Stimulated activated CD4-positive, alpha-beta T cell treated with anti-CD3 and anti-CD28 coated beads, Interleukin-15, amount 100 ng/mL, for 1 hour (primary cell): ENCODE measurements around the gene PGA5.
A peak's percentile ranks its signal among the peaks of the same experiment; 100 is the strongest.
"Not testable (repeated sequence)": the region's sequence is repeated elsewhere in the genome, so short reads cannot be mapped to it uniquely, and the experiment has no call there.

Experiments used
- DNase-seq, 2 donors: peaks; one replicate each; pipeline ENCODE4 v3.0.0-alpha.2; 2020; ENCODE audit warnings: low read depth in 1 of 2, low spot score in 1 of 2

PGA5 gene

DNA sequence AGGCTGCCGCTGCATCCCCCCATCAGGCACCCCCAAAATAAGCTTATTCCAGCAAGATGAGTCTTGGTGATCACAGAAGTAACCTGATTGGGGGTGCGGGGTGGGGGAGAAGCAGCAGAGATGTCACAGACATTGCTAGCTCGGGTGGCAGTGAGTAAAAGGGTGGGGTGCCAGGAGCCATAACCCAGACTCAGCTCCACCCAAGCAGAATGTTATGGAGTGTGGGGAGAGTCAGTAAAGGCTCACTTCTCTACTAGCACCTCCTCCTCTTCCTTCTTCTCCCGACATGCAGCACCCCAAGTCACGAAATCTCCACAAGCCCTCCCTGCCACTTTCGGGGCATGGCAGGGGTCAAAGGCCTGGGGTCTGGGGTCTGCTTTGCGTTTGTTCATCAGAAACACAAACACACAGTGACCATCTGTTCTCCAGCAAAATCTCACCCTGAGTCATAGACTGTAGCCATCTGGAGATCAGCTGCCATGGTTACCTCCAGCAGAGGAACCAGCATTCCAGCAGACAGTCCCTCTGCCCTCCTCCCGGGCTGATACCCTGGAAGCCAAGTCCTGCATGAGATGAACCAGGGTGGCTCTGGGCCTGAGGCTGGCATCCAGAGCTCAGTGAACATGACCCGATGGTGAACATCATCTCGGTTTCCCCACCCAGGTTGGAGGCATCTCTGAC is 14.4 kb upstream of the PGA5 start:
- DNase-seq, result not testable (repeated sequence)

GRCh38 chr11:61229458-61229857 is 11.5 kb upstream of the PGA5 start:
- not testable (repeated sequence) for DNase-seq

DNA sequence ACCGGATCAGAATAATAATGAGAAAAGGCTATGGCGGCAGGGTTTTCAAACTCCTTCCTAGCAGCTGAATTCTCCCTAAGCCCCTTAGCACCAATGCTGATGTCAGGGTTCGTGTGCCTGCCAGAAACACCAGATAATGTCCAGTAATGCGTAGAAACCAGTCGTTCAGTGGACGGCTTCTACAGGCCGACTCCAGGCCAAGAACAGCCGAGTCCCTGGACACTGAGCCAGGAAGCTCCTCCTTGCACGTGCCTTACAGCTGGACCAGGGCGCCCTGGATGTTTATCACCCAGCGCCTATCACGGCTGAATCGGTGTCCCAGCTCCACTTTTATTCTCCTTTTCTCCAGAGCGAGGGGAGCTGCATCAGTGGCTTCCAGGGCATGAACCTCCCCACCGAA is 9.9 kb upstream of the PGA5 start:
- not testable (repeated sequence) for DNase-seq

GRCh38 chr11:61231585-61231984 is 9.4 kb upstream of the PGA5 start:
- DNase-seq, result not testable (repeated sequence)

GRCh38 chr11:61232548-61233145 is 8.3 kb upstream of the PGA5 start:
- DNase-seq, result not testable (repeated sequence)

- DNase-seq, result not testable (repeated sequence)
These were observed 3.8 kb upstream of the PGA5 start for GRCh38 chr11:61237130-61237529.

- DNase-seq, result not testable (repeated sequence)
These were observed 687 bp upstream of the PGA5 start for GRCh38 chr11:61240288-61240687.

- DNase-seq, result not testable (repeated sequence)
These were observed 551 bp downstream of the PGA5 start for GRCh38 chr11:61241526-61241925.

DNA sequence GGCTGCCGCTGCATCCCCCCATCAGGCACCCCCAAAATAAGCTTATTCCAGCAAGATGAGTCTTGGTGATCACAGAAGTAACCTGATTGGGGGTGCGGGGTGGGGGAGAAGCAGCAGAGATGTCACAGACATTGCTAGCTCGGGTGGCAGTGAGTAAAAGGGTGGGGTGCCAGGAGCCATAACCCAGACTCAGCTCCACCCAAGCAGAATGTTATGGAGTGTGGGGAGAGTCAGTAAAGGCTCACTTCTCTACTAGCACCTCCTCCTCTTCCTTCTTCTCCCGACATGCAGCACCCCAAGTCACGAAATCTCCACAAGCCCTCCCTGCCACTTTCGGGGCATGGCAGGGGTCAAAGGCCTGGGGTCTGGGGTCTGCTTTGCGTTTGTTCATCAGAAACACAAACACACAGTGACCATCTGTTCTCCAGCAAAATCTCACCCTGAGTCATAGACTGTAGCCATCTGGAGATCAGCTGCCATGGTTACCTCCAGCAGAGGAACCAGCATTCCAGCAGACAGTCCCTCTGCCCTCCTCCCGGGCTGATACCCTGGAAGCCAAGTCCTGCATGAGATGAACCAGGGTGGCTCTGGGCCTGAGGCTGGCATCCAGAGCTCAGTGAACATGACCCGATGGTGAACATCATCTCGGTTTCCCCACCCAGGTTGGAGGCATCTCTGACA is 4.4 kb downstream of the PGA5 start:
- DNase-seq, result not testable (repeated sequence)

DNA sequence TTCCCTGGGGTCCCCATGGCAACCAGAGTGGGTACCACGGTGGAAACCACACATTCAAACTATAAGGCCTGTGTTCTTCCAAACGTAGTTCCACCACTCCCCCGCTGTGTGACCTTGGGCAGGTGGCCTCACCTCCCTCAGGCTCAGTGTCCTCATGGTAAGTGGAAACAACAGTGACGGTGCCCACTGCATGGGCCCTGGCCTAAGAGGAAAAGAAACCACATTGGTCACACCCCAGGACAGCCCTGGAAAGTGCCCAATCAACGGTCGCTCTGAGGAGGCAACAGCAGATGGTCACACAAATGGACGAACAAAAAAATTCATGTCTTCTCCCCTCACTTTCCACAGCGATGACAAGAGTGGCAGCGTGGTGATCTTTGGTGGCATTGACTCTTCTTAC is 7.1 kb downstream of the PGA5 start:
- not testable (repeated sequence) for DNase-seq

GRCh38 chr11:61249201-61249600 is 8.2 kb downstream of the PGA5 start:
- not testable (repeated sequence) for DNase-seq

DNA sequence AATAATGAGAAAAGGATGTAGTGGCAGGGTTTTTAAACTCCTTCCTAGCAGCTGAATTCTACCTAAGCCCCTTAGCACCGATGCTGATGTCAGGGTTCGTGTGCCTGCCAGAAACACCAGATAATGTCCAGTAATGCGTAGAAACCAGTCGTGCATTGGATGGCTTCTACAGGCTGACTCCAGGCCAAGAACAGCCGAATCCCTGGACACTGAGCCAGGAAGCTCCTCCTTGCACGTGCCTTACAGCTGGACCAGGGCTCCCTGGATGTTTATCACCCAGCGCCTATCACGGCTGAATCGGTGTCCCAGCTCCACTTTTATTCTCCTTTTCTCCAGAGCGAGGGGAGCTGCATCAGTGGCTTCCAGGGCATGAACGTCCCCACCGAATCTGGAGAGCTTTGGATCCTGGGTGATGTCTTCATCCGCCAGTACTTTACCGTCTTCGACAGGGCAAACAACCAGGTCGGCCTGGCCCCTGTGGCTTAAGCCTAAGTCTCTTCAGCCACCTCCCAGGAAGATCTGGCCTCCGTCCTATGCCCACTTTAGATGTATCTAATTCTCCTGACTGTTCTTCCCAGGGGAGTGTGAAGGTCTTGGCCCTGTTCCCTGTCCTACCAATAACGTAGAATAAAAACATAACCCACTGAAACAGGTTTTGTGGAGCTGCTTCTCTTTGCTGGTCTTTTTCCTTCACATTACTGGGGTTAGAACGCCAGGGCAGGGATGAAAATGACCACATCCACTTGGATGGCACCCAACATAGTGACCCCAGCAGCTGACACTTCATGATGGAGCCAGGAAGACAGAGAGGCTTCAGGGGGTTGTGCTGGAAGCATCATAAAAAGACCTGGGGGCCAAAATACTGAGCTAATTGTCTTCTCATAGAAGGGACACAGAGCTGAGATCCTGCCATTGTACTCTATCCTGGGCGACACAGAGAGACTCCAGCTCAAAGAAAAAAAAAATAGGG is 10.1 kb downstream of the PGA5 start:
- DNase-seq, result not testable (repeated sequence)

DNA sequence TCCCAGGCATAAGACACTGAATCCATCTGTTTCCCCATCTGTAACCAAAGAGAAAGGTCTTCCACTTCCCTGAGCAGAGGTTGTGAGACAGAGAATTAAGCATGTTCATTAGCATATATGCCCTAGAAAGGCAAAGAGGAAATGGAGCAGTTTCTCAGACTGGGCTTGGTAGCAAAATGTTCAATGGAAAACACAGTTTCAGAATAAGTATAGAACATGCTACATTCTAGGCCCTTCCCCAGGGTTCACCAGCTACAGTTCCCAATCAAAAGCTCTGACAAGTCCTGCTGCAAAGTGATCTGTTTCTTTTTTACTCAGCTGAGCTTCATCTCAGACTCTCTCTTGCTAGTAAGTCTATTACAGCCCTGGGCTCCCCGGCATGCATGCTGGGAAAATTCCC is 11.4 kb downstream of the PGA5 start:
- not testable (repeated sequence) for DNase-seq

DNA sequence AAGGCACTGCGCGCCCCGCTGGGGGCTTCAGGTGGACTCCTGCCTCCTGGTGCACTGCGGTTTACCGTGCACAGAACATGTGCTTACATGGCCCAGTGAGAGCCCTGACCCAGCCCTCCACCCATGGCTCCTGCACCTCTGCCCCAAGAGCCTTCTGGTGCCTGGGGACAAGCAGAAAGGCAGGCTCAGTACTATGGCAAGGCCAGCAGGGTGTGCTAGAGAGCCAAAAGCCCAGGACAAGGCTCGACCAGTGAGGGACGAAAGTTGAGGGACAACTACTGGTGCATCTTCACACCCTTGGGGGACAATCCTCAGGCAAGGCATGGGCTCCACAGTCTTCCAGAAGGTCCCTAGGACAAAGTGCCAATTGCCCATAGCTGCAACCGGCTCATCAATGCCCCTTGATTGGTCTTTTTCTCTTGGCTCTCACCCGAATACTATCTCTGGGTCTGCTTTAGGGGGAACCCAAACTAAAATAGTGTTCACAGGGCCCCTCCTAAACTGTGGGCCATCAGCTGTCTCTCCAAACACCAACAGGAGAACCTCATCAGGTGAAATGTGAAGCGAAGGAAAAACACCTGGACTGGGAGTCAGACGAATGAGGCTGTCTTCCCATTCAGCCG is 13.5 kb downstream of the PGA5 start:
- DNase-seq, result peak in 1 of 2 donors; percentile 42

DNA sequence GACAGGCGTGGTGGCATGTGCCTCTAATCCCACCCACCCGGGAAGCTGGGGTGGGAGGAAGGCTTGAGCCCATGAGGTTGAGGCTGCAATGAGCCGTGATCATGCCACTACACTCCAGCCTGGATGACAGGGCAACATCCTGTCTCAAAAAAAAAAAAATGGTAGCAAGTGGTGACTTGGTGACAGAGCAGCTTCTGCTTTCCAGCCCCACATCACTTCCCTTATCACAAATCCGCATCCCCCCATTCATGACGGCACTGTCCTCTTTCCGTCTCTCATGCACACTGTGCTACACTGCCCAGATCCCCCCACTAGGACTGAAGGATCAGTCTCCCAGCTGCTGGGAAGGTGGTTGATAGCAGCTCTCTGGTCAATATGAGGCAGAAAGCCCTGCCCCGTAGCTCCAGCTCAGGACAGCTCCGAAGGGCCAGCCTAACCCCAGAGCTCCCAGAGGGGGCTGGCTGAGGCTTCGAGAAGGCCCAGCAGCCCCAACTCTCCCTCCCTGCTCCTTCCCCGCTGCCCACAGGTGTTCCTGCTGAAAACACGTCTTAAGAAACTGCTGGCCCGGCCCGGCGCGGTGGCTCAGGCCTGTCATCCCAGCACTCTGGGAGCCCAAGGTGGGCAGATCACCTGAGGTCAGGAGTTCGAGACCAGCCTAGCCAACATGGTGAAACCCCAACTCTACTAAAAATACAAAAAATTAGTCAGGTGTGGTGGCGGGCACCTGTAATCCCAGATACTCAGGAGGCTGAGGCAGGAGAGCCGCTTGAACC is 15.9 kb downstream of the PGA5 start:
- no peak for DNase-seq

DNA sequence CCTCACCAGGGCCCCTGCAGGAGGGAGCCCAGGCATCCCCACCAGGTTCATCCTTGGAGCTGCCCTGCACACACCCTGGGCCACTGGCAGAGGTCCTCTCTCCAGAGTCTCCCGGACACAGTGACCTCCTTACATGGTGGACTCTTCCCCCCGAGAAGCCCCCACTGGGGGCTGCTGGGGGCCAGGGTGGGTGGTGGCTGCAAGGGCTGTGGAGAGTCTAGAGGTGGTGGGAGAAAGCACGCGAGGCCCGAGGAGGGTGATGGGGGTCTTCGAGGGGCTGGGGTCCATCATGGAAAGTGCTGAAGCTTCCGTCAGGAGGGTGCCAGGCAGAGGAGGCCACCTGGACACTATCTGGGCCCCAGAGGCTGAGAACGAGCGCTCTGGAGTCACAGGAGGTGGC is 17.6 kb downstream of the PGA5 start:
- DNase-seq, result no peak

GRCh38 chr11:61259363-61259762 is 18.4 kb downstream of the PGA5 start:
- no peak for DNase-seq

DNA sequence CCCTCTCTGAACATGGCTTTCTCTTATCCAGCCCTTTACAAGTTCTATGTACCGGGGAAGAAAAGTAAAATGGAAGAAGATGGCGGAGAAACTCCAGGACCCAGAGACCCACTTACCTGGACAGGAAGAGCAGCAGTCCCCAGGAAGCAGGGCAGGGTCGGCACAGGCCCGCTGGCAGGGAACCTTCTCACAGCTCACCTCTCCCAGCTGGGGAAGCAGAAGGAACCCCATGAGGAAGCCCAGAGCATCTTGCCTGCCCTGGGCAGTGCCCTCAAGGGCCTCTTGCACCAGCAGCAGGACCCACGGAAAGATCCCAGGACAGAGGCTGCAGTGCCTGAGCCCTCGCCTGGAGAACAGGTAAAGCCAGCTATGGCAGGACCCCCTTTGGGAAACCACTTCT is 23.4 kb downstream of the PGA5 start:
- DNase-seq, result no peak

GRCh38 chr11:61264795-61265194 is 23.8 kb downstream of the PGA5 start:
- no peak for DNase-seq

- DNase-seq, result no peak
These were observed 24.4 kb downstream of the PGA5 start for GRCh38 chr11:61265357-61265756.
